GM18907 (cell line): ENCODE data around the gene NRCAM.

Experiments used
- ATAC-seq: cut with Tn5 transposase; IDR thresholded peaks from one replicate; pipeline ENCODE4 v1.9.1; 2021; ENCODE audit warnings: mild to moderate bottlenecking, moderate library complexity; ENCODE audit not compliant: unreplicated experiment

NRCAM gene

GRCh38 chr7:108252177-108252576 lies 204.1 kb downstream of the NRCAM start:
- no peak for ATAC-seq

GRCh38 chr7:108251700-108252099 lies 204.5 kb downstream of the NRCAM start:
- ATAC-seq = no peak

- ATAC-seq = no peak
Observed at GRCh38 chr7:108249453-108249852, 206.8 kb downstream of the NRCAM start.

- ATAC-seq = no peak
Observed at GRCh38 chr7:108248821-108249220, 207.4 kb downstream of the NRCAM start.

- no peak for ATAC-seq
Observed at GRCh38 chr7:108248418-108248817, 207.8 kb downstream of the NRCAM start.

- ATAC-seq = no peak
Observed at GRCh38 chr7:108247614-108248013, 208.6 kb downstream of the NRCAM start.

- peak; percentile 73 for ATAC-seq
Observed at GRCh38 chr7:108246227-108246837, 209.9 kb downstream of the NRCAM start.

GRCh38 chr7:108245523-108246226 lies 210.6 kb downstream of the NRCAM start:
- ATAC-seq = no peak

- ATAC-seq = no peak
Observed at GRCh38 chr7:108244110-108244509, 212.1 kb downstream of the NRCAM start.

GRCh38 chr7:108239501-108240225 lies 216.6 kb downstream of the NRCAM start:
- ATAC-seq = no peak

- no peak for ATAC-seq
Observed at GRCh38 chr7:108236681-108237415, 219.4 kb downstream of the NRCAM start.

- ATAC-seq = no peak
Observed at GRCh38 chr7:108235451-108236061, 220.7 kb downstream of the NRCAM start.

GRCh38 chr7:108234971-108235450 lies 221.2 kb downstream of the NRCAM start:
- no peak for ATAC-seq

- no peak for ATAC-seq
Observed at GRCh38 chr7:108234281-108234680, 222.0 kb downstream of the NRCAM start.

- no peak for ATAC-seq
Observed at GRCh38 chr7:108232076-108232475, 224.2 kb downstream of the NRCAM start.

- ATAC-seq = no peak
Observed at GRCh38 chr7:108231221-108231620, 225.0 kb downstream of the NRCAM start.

GRCh38 chr7:108227366-108227765 lies 228.9 kb downstream of the NRCAM start:
- no peak for ATAC-seq

- ATAC-seq = no peak
Observed at GRCh38 chr7:108226816-108227299, 229.4 kb downstream of the NRCAM start.

- no peak for ATAC-seq
Observed at GRCh38 chr7:108225531-108226181, 230.6 kb downstream of the NRCAM start.

- ATAC-seq = no peak
Observed at GRCh38 chr7:108224387-108224786, 231.8 kb downstream of the NRCAM start.
